Psoas muscle (tissue), 8 donors: ENCODE data around the gene ARSD. TPM values are rescaled to one million over a fixed set of nuclear protein-coding genes. Genes with fewer than 3 reads are reported as not detected.
"Not testable (repeated sequence)": the region's sequence is repeated elsewhere in the genome, so short reads cannot be mapped to it uniquely, and the experiment has no call there.

ENCODE experiments used
- ATAC-seq, 4 donors: fragments of 200-7000 bp; cut with Tn5 transposase; one replicate each; pipeline ENCODE4 v1.9.1; 2020; ENCODE audit warnings: moderate library complexity in 3 of 4, mild to moderate bottlenecking in 2 of 4
- DNase-seq, 2 donors: peaks; one replicate each; pipeline ENCODE4 v3.0.0-alpha.2; 2020
- H3K27ac ChIP-seq: fragments of 200-600 bp; one replicate; pipeline ENCODE4 v1.8.0; 2022
- H3K27me3 ChIP-seq, 3 donors: fragments of 200-600 bp in 1 of 3; one replicate each; pipeline versions ENCODE4 v1.6.1 to v1.8.0; 2013 to 2022; ENCODE audit warnings: low read length in 2 of 3, mild to moderate bottlenecking in 2 of 3, moderate library complexity in 1 of 3; ENCODE audit not compliant: insufficient read depth in 3 of 3
- H3K36me3 ChIP-seq, 2 donors: fragments of 200-600 bp in 1 of 2; one replicate each; pipeline versions ENCODE4 v1.6.1 to v1.8.0; 2013 to 2022; ENCODE audit warnings: low read depth in 1 of 2, mild to moderate bottlenecking in 1 of 2, moderate library complexity in 1 of 2; ENCODE audit not compliant: insufficient read depth in 1 of 2
- H3K4me1 ChIP-seq: fragments of 200-600 bp; one replicate; pipeline ENCODE4 v1.8.0; 2022
- H3K4me3 ChIP-seq: fragments of 200-600 bp; one replicate; pipeline ENCODE4 v1.8.0; 2022; ENCODE audit warnings: mild to moderate bottlenecking
- H3K9me3 ChIP-seq: fragments of 200-600 bp; one replicate; pipeline ENCODE4 v1.8.0; 2022
- WGBS, 3 donors: extraction: QIAGEN DNeasy Blood & Tissue Kit; methylation state at CpG; one replicate each; pipeline versions ENCODE4 v1.1.6 to v1.1.7; 2013; 5-methylcytosine and 5-hydroxymethylcytosine counted together
- intact Hi-C, 2 donors: fragments of 100-400 bp; cut with DNase I; formaldehyde crosslinking; loops; one replicate each; pipeline versions ENCODE4 v1.11.0 to v1.14.2; 2022
- long read RNA-seq, 2 donors: library from polyadenylated mRNA; unstranded; transcript quantifications; one replicate each; pipeline ENCODE4 v2.0.0, GENCODE V29; 2021
- polyA plus RNA-seq, 3 donors: library from polyadenylated mRNA; stranded (reverse); fragments of 200-250 nt; gene quantifications; one replicate each; pipeline ENCODE4 v1.2.3, GENCODE V29; 2013
- total RNA-seq, 4 donors: library from RNA; stranded (reverse); fragmentation: NEBNext Ultra II Directional in 2 of 4; extraction: Animal tissue kit (Norgen Biotek cat#: 25700) in 2 of 4; gene quantifications; one replicate each; pipeline versions ENCODE4 v1.2.1 to v1.2.4, GENCODE V29; 2021 to 2023
- TF ChIP-seq, protein P1 (sequence below): fragments of 200-600 bp; IDR thresholded peaks from one replicate; pipeline ENCODE4 v1.8.0; 2022; ENCODE audit warnings: antibody characterized with exemption
- donor health status: healthy with polysubstance abuse.
- donor health status: DM: no; HTN: no; CAD: no; lungs with moderate emphysema.
- donor health status: Bipolar disorder and iron deficiency.
- donor health status: healthy.
- donor health status: DM: yes; HTN: yes; CAD: no.
- donor health status: DM: no; HTN: no; CAD: no.
- donor health status: DM: no; HTN: no; CAD: no.
- donor health status: DM: yes; HTN: yes; CAD: no.

ARSD gene, protein sequence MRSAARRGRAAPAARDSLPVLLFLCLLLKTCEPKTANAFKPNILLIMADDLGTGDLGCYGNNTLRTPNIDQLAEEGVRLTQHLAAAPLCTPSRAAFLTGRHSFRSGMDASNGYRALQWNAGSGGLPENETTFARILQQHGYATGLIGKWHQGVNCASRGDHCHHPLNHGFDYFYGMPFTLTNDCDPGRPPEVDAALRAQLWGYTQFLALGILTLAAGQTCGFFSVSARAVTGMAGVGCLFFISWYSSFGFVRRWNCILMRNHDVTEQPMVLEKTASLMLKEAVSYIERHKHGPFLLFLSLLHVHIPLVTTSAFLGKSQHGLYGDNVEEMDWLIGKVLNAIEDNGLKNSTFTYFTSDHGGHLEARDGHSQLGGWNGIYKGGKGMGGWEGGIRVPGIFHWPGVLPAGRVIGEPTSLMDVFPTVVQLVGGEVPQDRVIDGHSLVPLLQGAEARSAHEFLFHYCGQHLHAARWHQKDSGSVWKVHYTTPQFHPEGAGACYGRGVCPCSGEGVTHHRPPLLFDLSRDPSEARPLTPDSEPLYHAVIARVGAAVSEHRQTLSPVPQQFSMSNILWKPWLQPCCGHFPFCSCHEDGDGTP
- 1 to 10 TPM; 1.6 to 2.4 (median 1.7) TPM for total RNA-seq
- polyA plus RNA-seq = 1 to 10 TPM in 1 of 3 donors, under 1 TPM in 2; 0.66 to 1.1 (median 0.83) TPM
- long read RNA-seq, donor 1, full-length matches to known transcripts = 1 of 1 reads
- long read RNA-seq, donor 1, partial matches to known transcripts = 0 of 1 reads
- long read RNA-seq, donor 1, other reads (novel, unspliced or antisense) = 0 of 1 reads
- long read RNA-seq, donor 2, full-length matches to known transcripts = 1 of 2 reads
- long read RNA-seq, donor 2, partial matches to known transcripts = 0 of 2 reads
- long read RNA-seq, donor 2, other reads (novel, unspliced or antisense) = 1 of 2 reads

DNA sequence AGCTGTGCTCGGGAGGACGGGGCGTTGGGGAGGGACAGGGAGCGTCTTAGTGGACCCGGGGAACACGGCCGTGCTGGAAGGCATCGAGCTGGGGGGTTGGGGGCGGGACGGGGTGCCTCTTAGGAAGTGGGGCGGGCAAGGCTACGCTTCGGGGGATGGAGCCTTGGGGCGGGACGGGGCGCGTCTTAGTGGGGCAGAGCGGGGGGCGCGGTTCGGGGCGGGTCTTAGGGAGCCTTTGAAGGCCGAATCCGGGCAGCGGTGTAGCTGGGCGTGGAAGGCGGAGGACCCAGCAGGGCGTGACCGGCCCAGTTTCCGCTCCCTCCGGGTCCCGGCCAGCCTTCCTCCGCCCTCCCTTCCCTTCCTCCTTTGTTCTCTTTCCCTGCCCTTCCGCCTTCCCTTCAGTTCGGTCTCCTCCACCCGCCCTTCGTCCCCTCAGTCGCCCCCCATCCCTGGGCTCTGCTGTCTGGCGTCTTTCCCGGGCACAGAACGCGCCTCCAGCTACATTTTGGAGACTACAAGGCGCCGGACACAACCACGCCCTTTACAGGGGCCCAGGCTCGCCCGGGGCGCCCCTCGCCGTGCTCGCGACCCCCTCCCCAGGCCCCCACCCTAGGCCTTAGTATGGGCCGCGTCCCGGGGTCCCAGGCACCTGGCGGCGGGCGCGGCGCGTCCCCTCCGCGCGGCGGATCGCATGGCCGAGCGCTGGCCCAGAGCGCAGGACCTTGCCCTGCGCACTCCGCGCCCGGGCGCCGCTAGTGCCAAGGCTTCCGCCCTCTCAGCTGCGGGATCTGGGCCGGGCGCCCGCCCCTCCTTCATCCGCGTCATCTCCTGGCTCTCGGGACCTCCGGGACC lies at the start of gene ARSD:
TSS of gene ARSD (minus strand) at position 757 of the 852 bp plus-strand sequence. CDS start at position 693, 64 bp downstream.
- TF ChIP-seq, protein P1, sequence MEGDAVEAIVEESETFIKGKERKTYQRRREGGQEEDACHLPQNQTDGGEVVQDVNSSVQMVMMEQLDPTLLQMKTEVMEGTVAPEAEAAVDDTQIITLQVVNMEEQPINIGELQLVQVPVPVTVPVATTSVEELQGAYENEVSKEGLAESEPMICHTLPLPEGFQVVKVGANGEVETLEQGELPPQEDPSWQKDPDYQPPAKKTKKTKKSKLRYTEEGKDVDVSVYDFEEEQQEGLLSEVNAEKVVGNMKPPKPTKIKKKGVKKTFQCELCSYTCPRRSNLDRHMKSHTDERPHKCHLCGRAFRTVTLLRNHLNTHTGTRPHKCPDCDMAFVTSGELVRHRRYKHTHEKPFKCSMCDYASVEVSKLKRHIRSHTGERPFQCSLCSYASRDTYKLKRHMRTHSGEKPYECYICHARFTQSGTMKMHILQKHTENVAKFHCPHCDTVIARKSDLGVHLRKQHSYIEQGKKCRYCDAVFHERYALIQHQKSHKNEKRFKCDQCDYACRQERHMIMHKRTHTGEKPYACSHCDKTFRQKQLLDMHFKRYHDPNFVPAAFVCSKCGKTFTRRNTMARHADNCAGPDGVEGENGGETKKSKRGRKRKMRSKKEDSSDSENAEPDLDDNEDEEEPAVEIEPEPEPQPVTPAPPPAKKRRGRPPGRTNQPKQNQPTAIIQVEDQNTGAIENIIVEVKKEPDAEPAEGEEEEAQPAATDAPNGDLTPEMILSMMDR = no peak
- Histone ChIP-seq H3K27ac (peak within 1 kb of the TSS; percentile 76), H3K36me3 (no peaks in the 10 kb centered on the region), H3K27me3 (peaks cover 0 to 21% (median 2%) of the 10 kb centered on the region in 3 donors), H3K4me3 (peak within 1 kb of the TSS; percentile 66), H3K9me3 (peaks cover 10% of the 10 kb centered on the region), H3K4me1 (no peaks in the 10 kb centered on the region)
- ATAC-seq (peak; percentile 76 to 93 (median 90)), DNase-seq (peak; percentile 88 to 94)
- 0 to 1% (median 1%) methylated on average over 29 to 84 of the region's 84 CpGs for WGBS, 3 donors
- intact Hi-C loops = no loop called here

DNA sequence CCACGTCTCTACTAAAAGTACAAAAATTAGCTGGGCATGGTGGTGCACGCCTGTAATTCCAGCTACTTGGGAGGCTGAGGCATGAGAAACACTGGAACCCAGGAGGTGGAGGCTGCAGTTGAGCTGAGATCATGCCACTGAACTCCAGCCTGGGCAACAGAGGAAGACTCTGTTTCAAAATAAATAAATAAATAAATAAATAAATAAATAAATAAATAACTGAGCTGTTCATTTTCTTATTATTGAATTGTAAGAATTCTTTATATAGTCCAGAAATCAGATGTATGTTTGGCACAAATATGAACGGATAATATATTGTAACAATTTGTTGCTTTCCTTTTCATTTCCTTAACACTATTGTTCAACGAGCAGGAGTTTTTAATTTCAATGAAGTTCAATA lies 49.5 kb upstream of the ARSD start:
- H3K27ac ChIP-seq, H3K9me3 ChIP-seq, H3K27me3 ChIP-seq, H3K4me3 ChIP-seq, H3K4me1 ChIP-seq, DNase-seq, ATAC-seq, H3K36me3 ChIP-seq, intact Hi-C loops: not testable (repeated sequence)
- 82 to 84% (median 84%) methylated on average over 4 of the region's 4 CpGs for WGBS, 3 donors

DNA sequence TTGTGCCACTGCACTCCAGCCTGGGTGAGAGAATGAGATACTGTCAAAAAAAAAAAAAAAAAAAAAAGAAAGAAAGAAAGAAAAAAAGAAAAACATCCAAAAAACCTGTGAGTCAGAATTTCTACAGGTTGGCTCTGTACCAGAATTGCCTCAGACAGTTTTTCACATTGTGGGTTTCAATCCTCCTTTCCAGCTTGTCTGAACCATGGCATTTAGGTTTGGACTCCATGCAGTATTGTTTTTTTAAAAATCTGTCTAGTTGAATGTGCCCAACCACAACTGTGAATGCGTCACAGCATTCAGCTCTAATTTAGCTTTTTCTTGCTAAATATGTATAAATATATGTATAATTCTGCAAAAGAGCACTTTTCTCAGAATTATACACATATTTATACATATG lies 45.8 kb upstream of the ARSD start:
- no peaks in the 10 kb centered on the region for H3K4me1 ChIP-seq

DNA sequence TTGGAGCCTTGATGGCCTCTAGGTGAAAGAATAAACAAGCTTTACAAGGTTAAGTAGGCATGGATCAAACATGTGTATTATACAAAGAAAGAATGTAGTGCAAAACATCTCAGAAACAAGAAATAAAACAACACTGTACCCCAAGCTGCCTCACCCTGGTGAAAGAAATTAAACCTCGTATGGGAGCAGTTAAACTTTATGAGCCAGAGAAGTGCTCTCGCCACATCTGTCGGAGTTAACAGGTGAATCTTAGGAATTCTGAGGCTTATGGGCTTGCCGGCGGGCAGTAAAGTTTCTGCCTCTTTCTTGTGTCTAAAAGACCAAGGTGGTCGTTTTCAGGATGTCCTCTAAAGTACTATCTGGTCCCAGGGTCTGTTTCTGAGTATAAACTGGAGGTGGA lies 43.3 kb upstream of the ARSD start:
- TF ChIP-seq, protein P1 = no peak
- 68 to 73% (median 70%) methylated on average over 6 of the region's 6 CpGs for WGBS, 3 donors
- no peak for ATAC-seq

More for the DNA sequence above, 45.8 kb upstream of the ARSD start:
- TF ChIP-seq, protein P1 = no peak
- Histone ChIP-seq H3K27ac (no peak overlapping the region), H3K9me3 (no peaks in the 10 kb centered on the region), H3K27me3 (no peaks in the 10 kb centered on the region), H3K36me3 (no peaks in the 10 kb centered on the region), H3K4me3 (no peak overlapping the region)
- ATAC-seq (no peak), DNase-seq (no peak)
- intact Hi-C loops = no loop called here
- 50 to 68% (median 55%) methylated on average over 1 of the region's 1 CpG for WGBS, 3 donors

More for the DNA sequence above, 43.3 kb upstream of the ARSD start:
- no peaks in the 10 kb centered on the region for H3K36me3 ChIP-seq
- intact Hi-C loops = no loop called here
- H3K27me3 ChIP-seq = no peaks in the 10 kb centered on the region
- H3K9me3 ChIP-seq = no peaks in the 10 kb centered on the region
- H3K4me3 ChIP-seq = no peak overlapping the region
- H3K4me1 ChIP-seq = no peaks in the 10 kb centered on the region
- H3K27ac ChIP-seq = no peak overlapping the region
- DNase-seq = no peak
